Activated T-cell treated with anti-CD3 and anti-CD28 coated beads for 24 hours (primary cell): ENCODE measurements around the gene PRSS57.

ENCODE experiments used
- DNase-seq: peaks from one replicate; pipeline ENCODE4 v3.0.0-alpha.2; 2020; ENCODE audit warnings: low read depth

PRSS57 gene

DNA sequence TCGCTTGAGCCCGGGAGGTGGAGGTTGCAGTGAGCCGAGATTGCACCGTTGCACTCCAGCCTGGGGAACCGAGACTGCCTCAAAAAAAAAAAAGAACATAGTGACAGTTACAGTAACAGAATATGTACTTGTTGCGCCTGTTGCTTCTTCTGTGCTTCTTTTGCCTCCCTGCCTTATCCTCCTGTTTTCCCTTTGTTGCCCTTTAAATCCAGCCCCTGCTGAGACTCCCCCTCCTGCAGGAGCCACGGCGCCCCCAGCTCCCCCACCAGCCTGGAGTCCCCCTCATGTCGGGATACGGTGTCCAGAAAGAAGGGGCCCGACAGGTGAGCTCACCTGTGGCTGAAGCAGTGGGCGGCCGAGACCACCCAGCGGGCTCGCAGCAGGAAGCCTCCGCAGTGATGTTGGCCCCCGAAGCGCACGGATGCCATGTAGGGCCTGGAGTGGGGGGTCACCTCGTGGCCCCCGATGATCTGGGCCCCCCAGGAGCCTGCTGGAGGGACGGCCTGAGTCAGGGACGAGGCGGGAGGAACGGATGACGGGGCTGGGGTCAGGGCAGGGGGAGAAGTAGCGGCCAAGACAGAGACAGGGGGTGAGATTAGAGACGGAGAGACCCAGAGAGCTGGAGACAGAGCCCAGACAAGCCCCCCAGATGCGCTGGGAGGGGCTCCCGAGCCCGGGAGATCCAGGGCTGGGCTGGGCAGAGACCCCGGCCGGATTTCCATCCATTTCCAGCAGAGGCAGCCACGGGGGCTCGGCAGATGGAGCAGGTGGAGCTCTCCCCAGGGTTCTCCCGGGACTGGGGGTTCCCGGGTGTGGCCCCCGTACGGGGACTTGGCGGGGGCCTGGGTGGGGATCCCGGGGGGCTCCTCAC lies 536 bp downstream of the PRSS57 start:
- DNase-seq, result no peak

DNA sequence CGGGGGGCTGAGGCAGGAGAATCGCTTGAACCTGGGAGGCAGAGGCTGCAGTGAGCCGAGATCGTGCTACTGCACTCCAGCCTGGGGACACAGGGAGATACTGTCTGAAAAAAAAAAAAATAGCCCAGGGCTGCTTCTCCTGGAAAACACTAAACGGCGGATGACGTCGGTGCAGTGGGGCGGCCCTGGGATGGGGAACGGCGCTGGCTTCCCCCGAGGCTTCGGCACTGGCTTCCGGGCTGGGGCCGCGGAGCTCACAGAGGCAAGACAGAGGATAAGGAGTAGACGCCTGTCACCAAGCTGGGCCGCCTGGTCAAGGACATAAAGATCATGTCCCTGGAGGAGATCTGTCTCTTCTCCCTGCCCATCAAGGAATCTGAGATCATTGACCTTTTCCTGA lies 5.0 kb downstream of the PRSS57 start:
- no peak for DNase-seq

- DNase-seq, result no peak
These were observed 6.3 kb downstream of the PRSS57 start for GRCh38 chr19:688992-689391.

DNA sequence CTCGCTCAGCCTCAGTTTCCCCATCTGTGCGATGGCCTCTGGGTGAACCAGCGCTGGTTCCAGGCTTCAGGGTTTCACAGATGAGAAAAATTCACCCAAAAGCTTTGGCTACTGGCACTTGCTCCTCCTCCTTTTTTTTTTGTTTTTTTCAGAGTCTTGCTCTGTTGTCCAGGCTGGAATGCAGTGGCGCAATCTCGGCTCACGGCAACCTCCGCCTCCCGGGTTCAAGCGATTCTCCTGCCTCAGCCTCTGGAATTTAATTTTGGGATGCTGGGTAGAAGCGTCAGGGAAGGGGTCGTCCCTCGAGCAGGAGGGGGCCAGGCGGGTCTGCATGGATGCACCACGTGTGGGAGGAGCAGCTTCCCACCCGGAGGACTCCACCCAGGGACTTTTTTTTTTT lies 7.0 kb downstream of the PRSS57 start:
- no peak for DNase-seq

GRCh38 chr19:687569-688166 lies 7.6 kb downstream of the PRSS57 start:
- DNase-seq, result no peak

- no peak for DNase-seq
These were observed 8.5 kb downstream of the PRSS57 start for GRCh38 chr19:686589-687297.

DNA sequence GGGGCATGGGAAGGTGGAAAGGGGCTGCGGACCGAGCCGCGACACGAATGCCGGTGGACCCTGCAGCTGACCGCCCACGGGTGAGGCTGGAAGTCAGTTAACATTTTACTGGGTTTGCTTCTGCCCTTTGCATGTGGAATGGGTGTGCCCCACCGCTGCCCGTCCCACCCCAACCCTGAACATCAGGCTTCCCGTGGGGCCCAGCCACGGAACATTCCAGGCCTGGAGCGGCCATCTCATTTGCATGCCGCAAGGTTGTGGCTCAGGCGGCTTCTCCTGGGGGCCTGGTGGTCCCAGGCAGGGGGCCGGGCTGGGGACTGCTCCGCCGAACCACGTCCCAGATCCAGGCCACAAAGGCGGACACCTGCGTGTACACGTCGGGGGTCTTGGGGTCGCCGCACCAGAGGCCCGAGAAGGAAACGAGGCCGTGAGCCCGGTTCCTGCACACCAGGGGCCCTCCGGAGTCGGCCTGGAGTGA lies 9.8 kb downstream of the PRSS57 start:
- DNase-seq, result no peak

DNA sequence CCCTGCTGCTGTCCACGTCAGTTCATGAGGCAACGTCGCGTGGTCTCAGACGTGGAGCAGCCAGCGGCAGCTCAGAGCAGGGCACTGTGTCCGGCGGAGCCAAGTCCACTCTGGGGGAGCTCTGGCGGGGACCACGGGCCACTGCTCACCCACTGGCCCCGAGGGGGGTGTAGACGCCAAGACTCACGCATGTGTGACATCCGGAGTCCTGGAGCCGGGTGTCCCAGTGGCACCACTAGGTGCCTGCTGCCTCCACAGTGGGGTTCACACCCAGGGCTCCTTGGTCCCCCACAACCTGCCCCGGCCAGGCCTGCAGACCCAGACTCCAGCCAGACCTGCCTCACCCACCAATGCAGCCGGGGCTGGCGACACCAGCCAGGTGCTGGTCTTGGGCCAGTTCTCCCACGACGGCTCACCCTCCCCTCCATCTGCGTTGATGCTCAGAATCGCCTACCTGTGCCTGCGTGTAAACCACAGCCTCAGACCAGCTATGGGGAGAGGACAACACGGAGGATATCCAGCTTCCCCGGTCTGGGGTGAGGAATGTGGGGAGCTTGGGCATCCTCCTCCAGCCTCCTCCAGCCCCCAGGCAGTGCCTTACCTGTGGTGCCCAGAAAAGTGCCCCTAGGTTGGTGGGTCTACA lies 12.5 kb downstream of the PRSS57 start:
- DNase-seq, result no peak

GRCh38 chr19:681029-682019 lies 13.9 kb downstream of the PRSS57 start:
- no peak for DNase-seq

GRCh38 chr19:680287-681028 lies 14.8 kb downstream of the PRSS57 start:
- peak; percentile 100 for DNase-seq

DNA sequence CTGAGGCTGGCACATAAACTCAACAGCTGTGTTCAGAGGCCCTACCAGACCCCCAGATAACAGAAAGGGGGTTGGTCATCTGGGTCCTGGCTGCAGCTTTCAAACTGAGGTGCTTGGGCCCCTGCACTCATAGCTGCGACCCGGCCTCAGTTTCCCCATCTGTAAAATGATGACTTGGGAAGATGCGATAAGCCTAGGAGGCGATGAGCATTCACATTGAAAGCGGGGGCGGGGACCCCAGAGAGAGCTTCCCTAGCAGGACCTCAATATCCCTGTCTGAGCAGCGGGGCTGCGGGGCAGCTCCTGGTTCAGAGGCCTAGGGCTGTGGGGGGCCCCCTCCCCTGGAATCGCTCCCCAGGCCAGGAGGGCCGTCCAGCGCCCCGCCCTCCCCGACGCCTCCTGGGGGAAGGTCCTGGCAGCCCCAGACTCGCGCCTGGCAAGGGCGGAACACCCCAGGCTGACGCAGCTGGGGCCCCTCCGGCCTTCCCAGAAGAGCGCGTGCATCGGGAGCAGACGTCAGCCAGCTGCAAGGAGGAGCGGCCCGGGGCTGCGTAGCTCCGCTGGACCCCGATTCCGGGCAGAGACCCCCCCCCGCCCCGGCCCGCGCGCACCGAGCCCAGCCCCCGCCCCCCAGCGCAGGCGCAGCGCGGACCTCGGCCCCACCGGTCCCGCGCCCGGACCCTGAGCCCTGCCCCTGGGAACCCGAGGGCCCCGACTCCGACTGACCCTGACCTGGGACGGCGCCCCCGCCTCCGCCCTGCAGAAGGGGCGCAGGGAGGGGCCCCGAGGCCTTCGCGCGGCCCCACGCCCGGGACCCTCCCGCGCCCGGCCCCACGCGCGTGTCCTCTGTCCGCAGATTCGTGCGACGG lies 15.6 kb downstream of the PRSS57 start:
- no peak for DNase-seq

DNA sequence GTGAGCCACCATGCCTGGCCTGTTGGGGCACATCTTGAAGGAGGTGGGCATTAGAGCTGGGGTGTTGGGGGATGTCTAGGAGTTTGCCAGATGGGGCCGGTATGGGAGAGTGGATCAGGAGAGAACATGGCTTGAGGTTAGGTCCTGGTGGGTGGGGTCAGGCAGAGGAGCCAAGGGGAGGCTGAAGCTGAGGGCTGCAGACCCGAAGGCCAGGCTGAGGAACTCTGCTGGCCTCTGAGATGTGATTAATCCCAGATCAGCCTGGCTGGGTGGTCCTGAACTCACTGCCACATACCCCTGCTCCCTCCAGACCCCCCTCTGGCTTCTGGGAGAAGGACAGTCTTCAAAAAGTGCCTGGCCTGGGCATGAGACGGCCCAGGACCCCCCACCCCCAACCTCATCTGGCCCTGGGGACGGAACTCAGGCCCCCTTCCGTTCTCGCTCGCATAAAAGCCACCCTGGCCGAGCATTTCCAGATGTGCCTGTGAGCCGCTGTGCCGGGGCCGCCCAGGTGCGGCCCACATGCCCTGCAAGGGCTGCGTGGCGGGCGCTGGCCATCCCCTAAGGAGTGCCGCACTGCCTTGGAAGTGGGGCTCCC lies 16.4 kb downstream of the PRSS57 start:
- DNase-seq, result no peak

DNA sequence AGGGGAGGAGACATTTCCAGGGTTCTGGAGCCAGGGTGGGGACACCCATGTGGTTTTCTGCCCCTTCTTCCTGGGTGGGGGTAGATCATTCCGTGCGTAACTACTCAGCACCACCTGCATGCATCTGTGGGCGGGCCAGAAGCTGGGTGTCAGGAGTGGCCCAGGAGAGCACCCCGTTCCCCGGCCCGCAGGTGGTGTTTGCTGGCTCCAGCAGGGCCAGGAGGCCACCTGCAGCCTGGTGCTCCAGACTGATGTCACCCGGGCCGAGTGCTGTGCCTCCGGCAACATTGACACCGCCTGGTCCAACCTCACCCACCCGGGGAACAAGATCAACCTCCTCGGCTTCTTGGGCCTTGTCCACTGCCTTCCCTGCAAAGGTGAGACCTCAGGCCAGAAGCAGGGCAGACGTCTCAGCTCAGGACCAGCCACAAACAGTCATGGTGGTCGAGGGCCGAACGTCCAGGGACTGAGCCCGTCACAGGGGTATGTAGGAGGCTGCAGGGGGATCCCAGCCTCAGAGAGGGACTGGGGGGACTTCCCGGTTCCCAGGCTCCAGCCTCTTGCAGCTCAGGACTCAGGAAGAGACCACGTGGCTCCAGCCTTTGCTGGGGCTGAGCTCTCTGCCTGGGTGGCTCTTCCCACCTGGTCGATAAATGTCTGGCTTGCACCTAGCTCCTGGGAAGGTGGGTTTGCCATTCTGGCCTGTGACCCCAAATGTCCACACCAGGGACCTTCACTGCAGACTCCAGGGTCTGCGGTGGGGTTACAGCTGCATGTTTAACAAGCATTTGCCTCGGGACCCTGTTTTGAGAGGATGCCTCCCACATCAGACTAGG lies 17.4 kb downstream of the PRSS57 start:
- no peak for DNase-seq

GRCh38 chr19:677201-677600 lies 18.1 kb downstream of the PRSS57 start:
- DNase-seq, result no peak

DNA sequence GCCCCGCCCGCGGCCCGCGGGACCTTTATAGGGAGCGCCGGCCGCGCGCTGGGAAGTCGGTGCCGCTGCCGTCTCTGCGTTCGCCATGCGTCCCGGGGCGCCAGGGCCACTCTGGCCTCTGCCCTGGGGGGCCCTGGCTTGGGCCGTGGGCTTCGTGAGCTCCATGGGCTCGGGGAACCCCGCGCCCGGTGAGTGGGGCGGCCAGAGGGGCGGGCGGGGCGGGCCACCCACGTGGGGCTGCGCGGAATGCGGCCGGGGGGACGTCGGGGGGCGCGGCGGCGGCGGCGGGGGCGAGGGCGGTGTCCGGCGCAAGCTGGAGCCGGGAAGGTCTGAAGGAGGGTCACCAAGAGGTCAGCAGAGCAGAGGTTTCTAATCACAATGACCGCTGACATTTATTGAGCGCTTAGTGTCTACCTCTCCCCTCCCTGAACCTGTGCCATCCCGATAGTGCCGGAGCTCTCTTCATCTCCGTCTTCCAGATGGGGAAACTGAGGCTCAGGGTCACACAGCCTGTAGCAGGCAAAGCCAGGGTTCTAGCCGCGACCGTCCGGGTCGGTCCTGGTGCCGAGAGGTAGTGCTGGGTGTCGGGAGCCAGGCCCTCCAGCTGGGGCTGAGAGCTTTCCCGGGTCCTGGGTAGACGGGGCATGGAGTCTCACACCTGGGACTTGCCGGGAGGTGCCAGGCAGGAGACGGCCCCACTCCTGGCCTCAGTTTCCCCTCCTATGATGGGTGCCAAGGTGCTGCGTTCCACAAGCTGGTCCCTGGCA lies 18.7 kb downstream of the PRSS57 start, which contains the start of gene FSTL3:
Gene FSTL3, plus strand, starts transcription at position 54 of the 767 bp plus-strand sequence. Its CDS starts 32 bp downstream, at position 86.
- DNase-seq, result no peak

DNA sequence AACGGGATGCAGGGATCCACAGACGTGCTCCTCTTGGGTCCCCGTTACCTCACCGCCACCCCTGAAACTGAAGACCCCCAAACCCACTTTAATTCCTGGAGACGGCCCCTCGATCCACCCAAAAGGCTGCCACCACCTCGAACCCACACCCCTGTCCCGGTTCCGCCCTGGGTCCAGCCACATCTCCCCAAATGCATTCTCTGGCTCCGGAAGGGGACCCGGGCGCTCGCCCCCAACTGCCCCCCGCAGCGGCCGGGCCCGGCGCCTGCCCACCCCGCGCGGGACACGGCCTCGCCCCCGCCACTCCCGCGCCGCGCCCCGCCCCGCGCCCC lies 19.3 kb downstream of the PRSS57 start:
- no peak for DNase-seq
